C1 segment of cervical spinal cord (tissue), 14 donors: Measurements from ENCODE around the gene CFL2.
A peak's percentile ranks its signal among the peaks of the same experiment; 100 is the strongest.
"Not testable (repeated sequence)": the region's sequence is repeated elsewhere in the genome, so short reads cannot be mapped to it uniquely, and the experiment has no call there.

Source experiments
- DNase-seq, 14 donors: peaks; one replicate each; lab custom pipeline; 2025; lab: John Stamatoyannopoulos, UW

The CFL2 gene

GRCh38 chr14:34711796-34712712, 2.3 kb downstream of the CFL2 start:
- DNase-seq, result no peak

- peak in 2 of 14 donors; percentile 15 to 46 for DNase-seq
Observed at GRCh38 chr14:34711169-34711568, 3.2 kb downstream of the CFL2 start.

GRCh38 chr14:34710744-34711143, 3.6 kb downstream of the CFL2 start:
- DNase-seq, result no peak

GRCh38 chr14:34710006-34710405, 4.4 kb downstream of the CFL2 start:
- peak in 1 of 14 donors; percentile 12 for DNase-seq

GRCh38 chr14:34707722-34708121, 6.7 kb downstream of the CFL2 start:
- DNase-seq, result no peak

GRCh38 chr14:34701808-34702207, 12.6 kb downstream of the CFL2 start:
- no peak for DNase-seq

- DNase-seq, result no peak
Observed at GRCh38 chr14:34700622-34701130, 13.7 kb downstream of the CFL2 start.

GRCh38 chr14:34699873-34700621, 14.3 kb downstream of the CFL2 start:
- DNase-seq, result peak in 1 of 14 donors; percentile 32

GRCh38 chr14:34694216-34694615, 20.2 kb downstream of the CFL2 start:
- DNase-seq, result not testable (repeated sequence)

- DNase-seq, result peak in 1 of 14 donors; percentile 56
Observed at GRCh38 chr14:34693228-34693939, 21.0 kb downstream of the CFL2 start.

- DNase-seq, result no peak
Observed at GRCh38 chr14:34692898-34693227, 21.5 kb downstream of the CFL2 start.

- DNase-seq, result no peak
Observed at GRCh38 chr14:34692348-34692747, 22.0 kb downstream of the CFL2 start.

- no peak for DNase-seq
Observed at GRCh38 chr14:34691206-34691605, 23.2 kb downstream of the CFL2 start.

GRCh38 chr14:34688470-34689206, 25.8 kb downstream of the CFL2 start:
- DNase-seq, result no peak

GRCh38 chr14:34685819-34686428, 28.5 kb downstream of the CFL2 start:
- DNase-seq, result no peak

GRCh38 chr14:34684578-34684977, 29.8 kb downstream of the CFL2 start:
- DNase-seq, result no peak

- no peak for DNase-seq
Observed at GRCh38 chr14:34682787-34683321, 31.5 kb downstream of the CFL2 start.

- no peak for DNase-seq
Observed at GRCh38 chr14:34680806-34681479, 33.5 kb downstream of the CFL2 start.

GRCh38 chr14:34678735-34679134, 35.7 kb downstream of the CFL2 start:
- no peak for DNase-seq

- peak in 1 of 14 donors; percentile 24 for DNase-seq
Observed at GRCh38 chr14:34678306-34678705, 36.1 kb downstream of the CFL2 start.
